Skeletal muscle tissue (tissue), 4 donors: ENCODE measurements around the gene ZNF382. TPM values are rescaled to one million over a fixed set of nuclear protein-coding genes. Genes with fewer than 3 reads are reported as not detected.
A peak's percentile ranks its signal among the peaks of the same experiment; 100 is the strongest.
"Not testable (repeated sequence)": the region's sequence is repeated elsewhere in the genome, so short reads cannot be mapped to it uniquely, and the experiment has no call there.

Experiments used
- H3K27ac ChIP-seq: one replicate; pipeline ENCODE4 v1.7.0; 2013; ENCODE audit warnings: mild to moderate bottlenecking, low read depth, low read length, inconsistent platforms
- H3K27me3 ChIP-seq, 3 donors: one replicate each; pipeline ENCODE4 v1.7.0; 2013; ENCODE audit warnings: low read length in 3 of 3; ENCODE audit not compliant: control insufficient read depth in 3 of 3, insufficient read depth in 3 of 3
- H3K36me3 ChIP-seq, 3 donors: one replicate each; pipeline ENCODE4 v1.7.0; 2013; ENCODE audit warnings: low read length in 3 of 3; ENCODE audit not compliant: control insufficient read depth in 3 of 3, insufficient read depth in 3 of 3
- H3K4me1 ChIP-seq, 3 donors: one replicate each; pipeline ENCODE4 v1.7.0; 2013; ENCODE audit warnings: low read length in 3 of 3, mild to moderate bottlenecking in 3 of 3; ENCODE audit not compliant: control insufficient read depth in 3 of 3, insufficient read depth in 3 of 3
- H3K4me3 ChIP-seq, 3 donors: one replicate each; pipeline ENCODE4 v1.7.0; 2013; ENCODE audit warnings: low read length in 3 of 3
- H3K9ac ChIP-seq, 3 donors: one replicate each; pipeline ENCODE4 v1.7.0; 2013; ENCODE audit warnings: low read length in 3 of 3, mild to moderate bottlenecking in 3 of 3, moderate library complexity in 2 of 3, low read depth in 1 of 3
- H3K9me3 ChIP-seq, 3 donors: one replicate each; pipeline ENCODE4 v1.7.0; 2013; ENCODE audit warnings: low read length in 3 of 3; ENCODE audit not compliant: control insufficient read depth in 3 of 3
- total RNA-seq: library from RNA; depleted of rRNA; stranded (reverse); fragments of >200 nt; gene quantifications from one replicate; pipeline ENCODE4 v1.2.3, GENCODE V29; 2014
- donor health status: Osteomylitis.

The ZNF382 gene
- total RNA-seq, 1 donor from 2014 or later: 15.1 TPM

- not testable (repeated sequence) for H3K4me3 ChIP-seq, H3K27me3 ChIP-seq, H3K9me3 ChIP-seq, H3K27ac ChIP-seq, H3K4me1 ChIP-seq, H3K36me3 ChIP-seq, H3K9ac ChIP-seq
These were observed 2.4 kb upstream of the ZNF382 start for GRCh38 chr19:36602681-36603080.

- Histone ChIP-seq H3K9me3 (peaks cover 0 to 7% (median 2%) of the 10 kb centered on the region in 3 donors), H3K4me3 (peak overlapping the region; percentile 63 to 90 (median 70)), H3K9ac (peak overlapping the region; percentile 64 to 79 (median 77)), H3K4me1 (peaks cover 0 to 10% (median 3%) of the 10 kb centered on the region in 3 donors), H3K27me3 (peaks cover 0 to 2% (median 0%) of the 10 kb centered on the region in 3 donors), H3K27ac (no peak overlapping the region), H3K36me3 (peaks cover 0 to 9% (median 3%) of the 10 kb centered on the region in 3 donors)
These were observed 435 bp upstream of the ZNF382 start for GRCh38 chr19:36604656-36605100.

- H3K36me3 ChIP-seq: peaks cover 2 to 19% (median 5%) of the 10 kb centered on the region in 3 donors
- peaks cover 0 to 2% (median 0%) of the 10 kb centered on the region in 3 donors for H3K27me3 ChIP-seq
- H3K9ac ChIP-seq: peak overlapping the region in 2 of 3 donors; percentile 77 to 79
- peaks cover 0 to 10% (median 3%) of the 10 kb centered on the region in 3 donors for H3K4me1 ChIP-seq
- H3K9me3 ChIP-seq: peaks cover 0 to 7% (median 5%) of the 10 kb centered on the region in 3 donors
- H3K27ac ChIP-seq: no peak overlapping the region
- H3K4me3 ChIP-seq: peak overlapping the region; percentile 63 to 90 (median 70)
These were observed 865 bp downstream of the ZNF382 start for GRCh38 chr19:36605877-36606478.

- H3K9me3 ChIP-seq: peaks cover 15 to 53% (median 20%) of the 10 kb centered on the region in 3 donors
- no peaks in the 10 kb centered on the region for H3K4me1 ChIP-seq
- H3K9ac ChIP-seq: no peak overlapping the region
- peak overlapping the region in 2 of 3 donors; percentile 22 to 45 for H3K4me3 ChIP-seq
- H3K27ac ChIP-seq: no peak overlapping the region
- peaks cover 4 to 33% (median 5%) of the 10 kb centered on the region in 3 donors for H3K36me3 ChIP-seq
- H3K27me3 ChIP-seq: no peaks in the 10 kb centered on the region
These were observed 21.9 kb downstream of the ZNF382 start for GRCh38 chr19:36627057-36627456.

- Histone ChIP-seq H3K36me3 (peaks cover 11 to 23% (median 18%) of the 10 kb centered on the region in 3 donors), H3K9ac (no peak overlapping the region), H3K9me3 (peaks cover 42 to 71% (median 44%) of the 10 kb centered on the region in 3 donors)
These were observed 30.2 kb downstream of the ZNF382 start for GRCh38 chr19:36635342-36635741.

GRCh38 chr19:36638862-36639510 is 33.9 kb downstream of the ZNF382 start:
- H3K9ac ChIP-seq: no peak overlapping the region
- no peaks in the 10 kb centered on the region for H3K4me1 ChIP-seq
- H3K27ac ChIP-seq: no peak overlapping the region
- peak overlapping the region in 1 of 3 donors; percentile 43 for H3K4me3 ChIP-seq
- H3K27me3 ChIP-seq: no peaks in the 10 kb centered on the region
- peaks cover 21 to 42% (median 28%) of the 10 kb centered on the region in 3 donors for H3K36me3 ChIP-seq
- H3K9me3 ChIP-seq: peaks cover 49 to 76% (median 50%) of the 10 kb centered on the region in 3 donors

More at GRCh38 chr19:36635342-36635741, 30.2 kb downstream of the ZNF382 start:
- Histone ChIP-seq H3K4me3 (no peak overlapping the region), H3K27me3 (no peaks in the 10 kb centered on the region), H3K4me1 (no peaks in the 10 kb centered on the region), H3K27ac (no peak overlapping the region)

GRCh38 chr19:36646746-36647145 is 41.6 kb downstream of the ZNF382 start:
- Histone ChIP-seq H3K4me1 (no peaks in the 10 kb centered on the region), H3K36me3 (peaks cover 33 to 51% (median 44%) of the 10 kb centered on the region in 3 donors), H3K9me3 (peaks cover 21 to 47% (median 28%) of the 10 kb centered on the region in 3 donors), H3K9ac (no peak overlapping the region), H3K4me3 (no peak overlapping the region), H3K27me3 (no peaks in the 10 kb centered on the region), H3K27ac (no peak overlapping the region)

- Histone ChIP-seq H3K36me3 (peaks cover 42 to 66% (median 61%) of the 10 kb centered on the region in 3 donors), H3K9ac (no peak overlapping the region), H3K4me1 (no peaks in the 10 kb centered on the region), H3K27ac (no peak overlapping the region), H3K4me3 (no peak overlapping the region), H3K9me3 (peaks cover 10 to 35% (median 14%) of the 10 kb centered on the region in 3 donors), H3K27me3 (no peaks in the 10 kb centered on the region)
These were observed 47.8 kb downstream of the ZNF382 start for GRCh38 chr19:36652958-36653357.

- H3K4me3 ChIP-seq: peak overlapping the region; percentile 83 to 94 (median 92)
- peaks cover 5 to 7% (median 6%) of the 10 kb centered on the region in 3 donors for H3K9me3 ChIP-seq
- peaks cover 4 to 24% (median 23%) of the 10 kb centered on the region in 3 donors for H3K36me3 ChIP-seq
- H3K4me1 ChIP-seq: peaks cover 0 to 11% (median 9%) of the 10 kb centered on the region in 3 donors
- no peak overlapping the region for H3K9ac ChIP-seq
- no peaks in the 10 kb centered on the region for H3K27me3 ChIP-seq
- no peak overlapping the region for H3K27ac ChIP-seq
These were observed 60.7 kb downstream of the ZNF382 start for GRCh38 chr19:36665832-36666231.

GRCh38 chr19:36668646-36669045 is 63.5 kb downstream of the ZNF382 start:
- H3K4me1 ChIP-seq: peaks cover 0 to 11% (median 9%) of the 10 kb centered on the region in 3 donors
- no peak overlapping the region for H3K9ac ChIP-seq
- H3K9me3 ChIP-seq: peaks cover 7 to 16% (median 12%) of the 10 kb centered on the region in 3 donors
- peak overlapping the region in 1 of 3 donors; percentile 14 for H3K4me3 ChIP-seq
- no peak overlapping the region for H3K27ac ChIP-seq
- no peaks in the 10 kb centered on the region for H3K27me3 ChIP-seq
- peaks cover 5 to 33% (median 19%) of the 10 kb centered on the region in 3 donors for H3K36me3 ChIP-seq
